ENCODE measurements around the gene BRINP2. TPM values are rescaled to one million over a fixed set of nuclear protein-coding genes. Genes with fewer than 3 reads are reported as not detected.
A peak's percentile ranks its signal among the peaks of the same experiment; 100 is the strongest.

Gene BRINP2
- total and polyA plus RNA-seq, 2 of the 8 experiments (the other 6 are each of a cell fraction or from before 2014, with no cell fraction given), result 0.39 to 0.42 TPM

- no peak overlapping the region for H3K18ac ChIP-seq (ENCODE audit: extremely low read depth, low read length)
- ChIA-PET POLR2A (ENCODE audit: partially characterized antibody) (no interaction called here), CTCF (ENCODE audit: partially characterized antibody) (interaction anchor here (0.9 to 2.8 kb wide), 6 partner anchors 20 to 404 kb away, joined by 3 to 24 read pairs (median 4); no protein-coding TSS in a partner anchor)
- H4K91ac ChIP-seq (replicated peaks; ENCODE audit: insufficient read length, low read length), result no peak overlapping the region
- no peak overlapping the region for H2BK15ac ChIP-seq (ENCODE audit: low read length)
- no peak overlapping the region for H3K14ac ChIP-seq (ENCODE audit: insufficient read length)
- no peaks in the 10 kb centered on the region for H3K79me1 ChIP-seq (ENCODE audit: low read depth, low read length)
- H2BK12ac ChIP-seq (ENCODE audit: low read depth, low read length), result no peak overlapping the region
- no peak overlapping the region for H3K27ac ChIP-seq (ENCODE audit: low read depth, low read length)
- H3K9ac ChIP-seq (replicated peaks in 1 of 4; ENCODE audit: extremely low read depth in 1 of 4, low read depth in 3 of 4, low read length in 3 of 4), result no peak overlapping the region
- H3K36me3 ChIP-seq (ENCODE audit: control insufficient read depth in 2 of 4, insufficient read depth in 4 of 4, low read length in 3 of 4), result no peaks in the 10 kb centered on the region
- H3K23me2 ChIP-seq (ENCODE audit: low read depth, low read length), result no peaks in the 10 kb centered on the region
- DNase-seq (ENCODE audit: low read depth in 1 of 2, low spot score in 2 of 2), result no peak
- H2AFZ ChIP-seq (ENCODE audit: low read length), result no peak overlapping the region
- no peak overlapping the region for H3K56ac ChIP-seq (replicated peaks; ENCODE audit: insufficient read length, low read depth, low read length)
- H2AK5ac ChIP-seq (ENCODE audit: low read depth, low read length), result no peak overlapping the region
- 78% methylated on average over 7 of the region's 7 CpGs; no CpG with 5 or more reads in 1 of the 2 experiments for WGBS, 2 experiments (ENCODE audit: extremely low coverage in 1 of 2, insufficient coverage in 1 of 2, insufficient read length in 1 of 2, insufficient replicate concordance in 2 of 2, low coverage in 1 of 2, low lambda C conversion rate in 2 of 2, missing lambda C conversion rate in 1 of 2)
- no peak overlapping the region for H3K23ac ChIP-seq (ENCODE audit: insufficient read length)
- no peak overlapping the region for H3K4ac ChIP-seq (replicated peaks; ENCODE audit: insufficient read length, low read depth, low read length)
- H4K20me1 ChIP-seq (replicated peaks in 1 of 2; ENCODE audit: control insufficient read depth in 1 of 2, insufficient read depth in 2 of 2, low read length in 2 of 2), result no peaks in the 10 kb centered on the region
- no peaks in the 10 kb centered on the region for H3K27me3 ChIP-seq (replicated peaks in 1 of 4; ENCODE audit: control insufficient read depth in 3 of 4, extremely low read depth in 1 of 4, insufficient read depth in 3 of 4, low read length in 3 of 4)
- FAIRE-seq, result no peak
- H2BK20ac ChIP-seq (ENCODE audit: low read length), result no peak overlapping the region
- no peak overlapping the region for H3K4me2 ChIP-seq (ENCODE audit: insufficient read depth in 1 of 2, low read depth in 2 of 2, low read length in 2 of 2)
- H2BK5ac ChIP-seq (ENCODE audit: low read depth, low read length), result no peak overlapping the region
- no peak overlapping the region for H4K8ac ChIP-seq (ENCODE audit: extremely low read depth, insufficient read depth, low read length)
- no peaks in the 10 kb centered on the region; a peak in 3 of 7 replicates for H3K4me1 ChIP-seq (replicated peaks in 1 of 4; ENCODE audit: control insufficient read depth in 3 of 4, insufficient read depth in 4 of 4, low read length in 3 of 4)
- H3K9me3 ChIP-seq (ENCODE audit: insufficient read depth in 2 of 2, low read depth in 1 of 2, low read length in 1 of 2), result no peaks in the 10 kb centered on the region
- H3K4me3 ChIP-seq (ENCODE audit: extremely low read depth in 1 of 4, insufficient read depth in 2 of 4, low read depth in 3 of 4, low read length in 4 of 4), result no peak overlapping the region
- H4K5ac ChIP-seq (ENCODE audit: insufficient read length, low read depth, low read length), result no peak overlapping the region
- H2BK120ac ChIP-seq (replicated peaks; ENCODE audit: low read depth, low read length), result no peak overlapping the region
- TF ChIP-seq HDAC2 (IDR thresholded peaks at IDR 0.05; ENCODE audit: borderline replicate concordance in 1 of 2, low read depth in 2 of 2, low read length in 2 of 2), result no peak
- TF ChIP-seq RXRA (IDR thresholded peaks at IDR 0.05; ENCODE audit: insufficient read depth, low read depth, low read length), result no peak
- no peak for TF ChIP-seq CREB1 (IDR thresholded peaks at IDR 0.05)
- TF ChIP-seq TEAD4 (IDR thresholded peaks at IDR 0.05; ENCODE audit: low read depth, low read length), result peak; percentile 64; the same call in 1 of the 2 replicates
- TF ChIP-seq HDAC6 (IDR thresholded peaks at IDR 0.05; ENCODE audit: low read depth, low read length), result no peak
- H3K79me2 ChIP-seq (ENCODE audit: control insufficient read depth in 1 of 2, insufficient read depth in 2 of 2, low read length in 2 of 2), result no peaks in the 10 kb centered on the region
These were observed 131.7 kb downstream of the BRINP2 start for GRCh38 chr1:177302357-177303044.

Data from H1 (cell line).